ENCODE measurements around the gene NBEAL1.
A peak's percentile ranks its signal among the peaks of the same experiment; 100 is the strongest.
"Not testable (repeated sequence)": the region's sequence is repeated elsewhere in the genome, so short reads cannot be mapped to it uniquely, and the experiment has no call there.

Gene NBEAL1

DNA sequence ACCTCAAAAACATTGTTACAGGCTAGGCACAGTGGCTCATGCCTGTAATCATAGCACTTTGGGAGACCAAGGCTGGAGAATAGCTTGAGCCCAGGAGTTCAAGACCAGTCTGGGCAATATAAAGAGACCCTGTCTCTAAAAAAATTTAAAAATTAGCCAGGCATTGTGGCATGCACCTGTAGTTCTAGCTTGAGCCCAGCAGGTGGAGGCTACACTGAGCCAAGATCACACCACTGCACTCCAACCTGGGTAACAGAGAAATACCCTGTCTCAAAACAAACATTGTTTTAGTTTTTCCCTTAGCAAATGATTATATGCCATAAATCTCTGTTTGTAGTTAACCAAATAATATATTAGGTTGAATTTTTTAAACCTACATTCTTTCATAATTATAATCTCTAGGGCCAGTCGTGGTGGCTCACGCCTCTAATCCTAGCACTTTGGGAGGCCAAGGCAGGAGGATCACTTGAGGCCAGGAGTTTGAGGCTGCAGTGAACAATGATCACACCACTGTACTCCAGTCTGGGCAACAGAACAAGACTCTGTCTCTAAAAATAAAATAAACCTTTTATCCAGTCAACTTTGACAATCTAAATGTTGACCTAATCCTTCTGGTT is 210.9 kb downstream of the NBEAL1 start:
- no peak for DNase-seq (ENCODE audit: low read depth, low spot score)

DNA sequence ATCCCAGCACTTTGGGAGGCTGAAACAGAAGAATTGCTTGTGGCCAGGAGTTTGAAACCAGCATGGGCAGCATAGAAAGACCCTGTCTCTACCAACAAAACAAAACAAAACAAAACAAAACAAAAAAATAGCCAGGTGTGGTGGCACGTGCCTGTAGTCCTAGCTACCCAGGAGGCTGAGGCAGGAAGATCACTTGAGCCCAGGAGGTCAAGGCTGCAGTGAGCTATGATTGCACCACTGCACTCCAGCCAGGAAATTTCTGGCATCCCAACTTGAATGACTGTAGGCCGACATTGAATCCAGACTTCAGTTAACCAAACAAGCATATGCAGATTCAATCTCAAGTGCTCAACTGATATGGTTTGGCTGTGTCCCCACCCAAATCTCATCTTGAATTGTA is 215.0 kb downstream of the NBEAL1 start:
- not testable (repeated sequence) for DNase-seq (ENCODE audit: low read depth, low spot score)

GRCh38 chr2:203237346-203238238 is 222.9 kb downstream of the NBEAL1 start:
- DNase-seq (ENCODE audit: low read depth, low spot score), result no peak

DNA sequence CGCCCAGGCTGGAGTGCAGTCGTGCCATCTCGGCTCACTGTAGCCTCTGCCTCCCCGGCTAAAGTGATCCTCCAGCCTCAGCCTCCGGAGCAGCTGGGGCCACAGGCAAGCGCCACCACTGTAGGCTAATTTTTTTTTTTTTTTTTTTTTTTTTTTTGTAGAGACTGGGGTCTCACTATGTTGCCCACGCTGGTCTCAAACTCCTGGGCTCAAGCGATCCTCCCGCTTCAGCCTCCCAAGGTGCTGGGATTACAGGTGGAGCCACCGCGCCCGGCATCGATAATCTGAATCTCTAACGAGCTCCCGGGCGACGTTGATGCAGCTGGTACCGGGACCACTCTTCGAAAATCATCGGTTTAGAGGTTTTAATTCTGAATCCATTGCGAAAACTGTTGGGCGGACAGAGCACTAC is 223.6 kb downstream of the NBEAL1 start:
- DNase-seq (ENCODE audit: low read depth, low spot score), result no peak

- peak; percentile 91 for DNase-seq (ENCODE audit: low read depth, low spot score)
These were observed 224.2 kb downstream of the NBEAL1 start, which contains the start of gene CYP20A1 for GRCh38 chr2:203238704-203239526. TSS of gene CYP20A1 (plus strand) at chr2:203239018. CDS start at chr2:203239063, 45 bp downstream.

GRCh38 chr2:203240491-203240890 is 225.8 kb downstream of the NBEAL1 start:
- no peak for DNase-seq (ENCODE audit: low read depth, low spot score)

DNA sequence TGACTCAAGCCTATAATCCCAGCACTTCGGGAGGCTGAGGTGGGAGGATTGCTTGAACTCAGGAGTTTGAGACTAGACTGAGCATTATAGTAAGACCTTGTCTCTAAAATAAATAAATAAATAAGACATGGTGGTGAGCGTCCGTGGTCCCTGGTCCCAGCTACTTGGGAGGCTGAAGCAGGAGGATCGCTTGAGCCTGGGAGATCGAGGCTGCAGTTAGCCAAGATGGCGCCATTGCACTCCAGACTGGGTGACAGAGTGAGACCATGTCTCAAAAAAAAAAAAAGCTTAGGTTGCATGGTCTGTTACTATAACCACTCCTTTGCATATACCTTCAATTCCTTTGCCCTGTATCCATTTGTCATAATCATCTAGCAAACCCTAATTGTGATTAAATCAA is 227.8 kb downstream of the NBEAL1 start:
- no peak for DNase-seq (ENCODE audit: low read depth, low spot score)

DNA sequence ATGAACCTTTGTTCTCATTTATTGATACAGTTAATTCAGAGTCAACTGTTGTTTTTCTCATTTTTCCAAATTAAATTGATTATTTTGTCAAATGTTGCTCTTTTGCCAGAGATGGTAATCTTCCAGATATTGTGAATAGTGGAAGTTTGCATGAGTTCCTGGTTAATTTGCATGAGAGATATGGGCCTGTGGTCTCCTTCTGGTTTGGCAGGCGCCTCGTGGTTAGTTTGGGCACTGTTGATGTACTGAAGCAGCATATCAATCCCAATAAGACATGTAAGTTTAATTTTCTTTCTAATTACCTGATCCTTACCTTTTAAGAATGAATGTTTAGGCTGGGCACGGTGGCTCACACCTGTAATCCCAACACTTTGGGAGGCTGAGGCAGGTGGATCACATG is 232.0 kb downstream of the NBEAL1 start:
- DNase-seq (ENCODE audit: low read depth, low spot score), result no peak

GRCh38 chr2:203252818-203253217 is 238.1 kb downstream of the NBEAL1 start:
- DNase-seq (ENCODE audit: low read depth, low spot score), result no peak

DNA sequence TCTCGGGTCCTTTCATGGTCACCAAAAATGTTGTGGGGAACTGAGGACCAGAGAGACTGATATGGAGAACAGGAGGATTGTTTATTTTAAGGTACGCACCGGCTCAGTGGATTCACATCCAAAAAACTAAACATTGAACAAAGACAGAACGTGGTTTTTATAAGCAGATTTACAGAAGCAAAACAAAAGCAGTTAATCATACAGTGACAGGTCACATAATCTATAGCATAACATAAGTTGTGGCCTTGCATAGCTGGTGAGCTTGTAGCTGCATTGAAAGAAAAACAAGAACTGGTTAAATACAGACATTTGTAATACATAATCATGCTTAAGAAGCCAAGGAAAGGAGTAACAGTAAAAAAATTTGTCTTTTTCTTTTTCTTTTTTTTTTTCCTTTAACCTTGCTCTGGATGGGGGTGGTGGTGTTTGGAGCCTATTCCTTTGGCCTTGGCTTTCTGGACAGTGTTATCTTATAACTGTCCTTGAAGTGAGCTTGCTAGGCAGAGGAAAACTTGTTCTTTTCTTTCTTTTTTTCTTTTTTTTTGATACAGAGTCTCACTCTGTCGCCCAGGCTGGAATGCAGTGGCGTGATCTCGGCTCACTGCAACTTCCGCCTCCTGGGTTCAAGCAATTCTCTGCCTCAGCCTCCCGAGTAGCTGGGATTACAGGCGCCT is 238.9 kb downstream of the NBEAL1 start:
- DNase-seq (ENCODE audit: low read depth, low spot score), result not testable (repeated sequence)

GRCh38 chr2:203261326-203262159 is 246.9 kb downstream of the NBEAL1 start:
- DNase-seq (ENCODE audit: low read depth, low spot score), result no peak
